GM12874 (cell line): ENCODE results near the gene ELAVL3.
A peak's percentile ranks its signal among the peaks of the same experiment; 100 is the strongest.

Source experiments
- CTCF ChIP-seq: IDR thresholded peaks from 2 replicates; pipeline ENCODE4 v1.5.1; 2011; ENCODE audit warnings: low read depth, mild to moderate bottlenecking, control low read depth, low read length, moderate library complexity; ENCODE audit not compliant: insufficient read depth

The ELAVL3 gene

GRCh38 chr19:11496391-11497163, 15.7 kb upstream of the ELAVL3 start:
- TF ChIP-seq CTCF: peak; percentile 83

DNA sequence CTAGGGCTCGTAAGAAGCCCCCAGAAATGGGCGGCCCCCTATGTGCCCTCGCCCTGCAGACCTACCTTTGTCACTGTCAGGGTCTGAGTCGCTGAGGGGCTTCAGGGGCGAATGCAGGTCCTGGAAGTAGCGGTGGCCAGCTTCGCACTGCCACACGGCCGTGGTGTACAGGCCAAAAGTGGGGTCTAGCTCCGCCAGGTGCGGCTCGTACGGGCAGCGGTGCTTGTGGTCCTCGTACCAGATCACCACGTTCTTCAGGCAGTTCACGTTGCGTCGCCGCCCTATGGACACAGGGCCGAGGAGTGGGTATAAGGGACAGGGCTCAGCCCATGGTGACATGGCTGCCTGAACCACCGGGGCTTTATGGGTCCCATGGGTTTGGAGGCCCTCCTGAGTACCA, 15.0 kb upstream of the ELAVL3 start:
- no peak for TF ChIP-seq CTCF

DNA sequence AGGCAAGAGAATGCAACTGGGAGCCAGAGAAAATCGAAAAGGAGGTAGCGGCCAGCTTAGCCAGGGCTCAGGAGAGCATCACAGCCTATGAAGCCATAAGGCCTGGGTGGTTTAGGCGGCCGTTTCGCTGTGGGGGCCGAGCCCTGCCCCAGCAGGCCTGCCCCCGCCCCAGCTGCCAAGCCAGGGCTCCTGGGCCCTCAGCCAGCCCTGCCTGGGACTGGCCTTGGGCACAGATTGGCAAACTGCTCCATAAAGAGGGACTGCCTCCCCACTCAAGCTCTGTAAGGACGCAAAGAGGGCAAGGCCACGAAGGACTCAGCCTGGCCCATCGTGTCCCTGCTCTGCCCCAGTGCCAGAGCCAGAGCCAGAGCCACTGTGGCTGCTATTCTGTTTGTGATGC, 14.6 kb upstream of the ELAVL3 start:
- no peak for TF ChIP-seq CTCF

- no peak for TF ChIP-seq CTCF
Observed at GRCh38 chr19:11494634-11495285, 13.9 kb upstream of the ELAVL3 start.

DNA sequence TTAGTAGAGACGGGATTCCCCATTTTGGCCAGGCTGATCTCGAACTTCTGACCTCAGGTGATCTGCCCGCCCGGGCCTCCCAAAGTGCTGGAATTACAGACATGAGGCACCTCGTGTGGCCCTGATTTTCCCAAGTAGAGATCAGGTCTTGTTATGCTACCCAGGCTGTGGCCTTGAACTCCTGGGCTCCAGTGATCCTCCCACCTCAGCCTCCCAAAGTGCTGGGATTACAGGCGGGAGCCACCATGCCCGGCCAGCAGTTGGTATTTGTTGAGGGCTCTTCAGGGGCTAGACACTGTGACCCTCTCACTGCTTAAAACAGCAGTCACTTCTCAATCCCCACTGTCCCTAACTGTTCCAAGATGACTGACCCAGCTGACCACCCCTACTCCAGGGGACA, 8.5 kb upstream of the ELAVL3 start:
- no peak for TF ChIP-seq CTCF

GRCh38 chr19:11486661-11487503, 6.0 kb upstream of the ELAVL3 start:
- TF ChIP-seq CTCF: no peak

- TF ChIP-seq CTCF: no peak
Observed at GRCh38 chr19:11485245-11485837, 4.5 kb upstream of the ELAVL3 start.
